CD14-positive monocyte (primary cell): ENCODE results near the gene LAMB3. TPM values are rescaled to one million over a fixed set of nuclear protein-coding genes. Genes with fewer than 3 reads are reported as not detected.

ENCODE experiments used
- DNase-seq, 3 donors: peaks; one replicate each; pipeline ENCODE4 v3.0.0-alpha.2; 2011 to 2022
- H2AFZ ChIP-seq: 2 replicates; pipeline ENCODE4 v1.6.0; 2012; ENCODE audit warnings: mild to moderate bottlenecking, low read depth, low read length, inconsistent platforms; ENCODE audit not compliant: insufficient read depth, poor library complexity, severe bottlenecking
- H3K27ac ChIP-seq, 2 donors: 1 replicate in 1 of 2; 2 replicates in 1 of 2; pipeline ENCODE4 v1.5.1; 2012 to 2013; ENCODE audit warnings: low read length in 2 of 2, control low read depth in 1 of 2, inconsistent platforms in 1 of 2, low read depth in 1 of 2, mild to moderate bottlenecking in 1 of 2
- H3K27me3 ChIP-seq, 2 donors: one replicate each; pipeline versions ENCODE4 v1.6.0 to v1.6.1; 2011 to 2013; ENCODE audit warnings: low read length in 2 of 2; ENCODE audit not compliant: control insufficient read depth in 2 of 2, insufficient read depth in 2 of 2
- H3K36me3 ChIP-seq, 2 donors: replicated peaks in 1 of 2; 1 replicate in 1 of 2; 2 replicates in 1 of 2; pipeline versions ENCODE4 v1.5.1 to v1.6.1; 2012 to 2013; ENCODE audit warnings: low read length in 2 of 2, control low read depth in 1 of 2, inconsistent platforms in 1 of 2, mild to moderate bottlenecking in 1 of 2; ENCODE audit not compliant: insufficient read depth in 2 of 2, control insufficient read depth in 1 of 2
- H3K4me1 ChIP-seq, 2 donors: 1 replicate in 1 of 2; 2 replicates in 1 of 2; pipeline versions ENCODE4 v1.5.1 to v1.6.1; 2012 to 2013; ENCODE audit warnings: low read length in 2 of 2, control low read depth in 1 of 2, inconsistent platforms in 1 of 2, mild to moderate bottlenecking in 1 of 2, moderate library complexity in 1 of 2; ENCODE audit not compliant: insufficient read depth in 2 of 2, control insufficient read depth in 1 of 2
- H3K4me2 ChIP-seq: replicated peaks from 2 replicates; pipeline ENCODE3; 2012; ENCODE audit warnings: low read length, moderate library complexity, mild to moderate bottlenecking; ENCODE audit not compliant: poor library complexity, severe bottlenecking; ENCODE audit errors: extremely low read depth
- H3K4me3 ChIP-seq, 3 experiments: fragments of 200-600 bp in 1 of 3; sonication (generic) in 1 of 3; replicated peaks in 1 of 3; 1 replicate in 2 of 3; 2 replicates in 1 of 3; pipeline ENCODE4 v1.5.1; 2011 to 2013; ENCODE audit warnings: low read length in 3 of 3, mild to moderate bottlenecking in 3 of 3, control low read depth in 2 of 3, low read depth in 2 of 3, inconsistent platforms in 1 of 3, moderate library complexity in 1 of 3
- H3K79me2 ChIP-seq: 2 replicates; pipeline ENCODE4 v1.6.0; 2012; ENCODE audit warnings: mild to moderate bottlenecking, control low read depth, inconsistent platforms, low read length, moderate library complexity; ENCODE audit not compliant: insufficient read depth
- H3K9ac ChIP-seq: 2 replicates; pipeline ENCODE4 v1.6.0; 2017; ENCODE audit warnings: low read length, mild to moderate bottlenecking; ENCODE audit not compliant: insufficient read depth, poor library complexity, severe bottlenecking
- H3K9me3 ChIP-seq, 2 donors: replicated peaks in 1 of 2; 1 replicate in 1 of 2; 2 replicates in 1 of 2; pipeline versions ENCODE4 v1.5.1 to v1.6.1; 2012 to 2013; ENCODE audit warnings: low read length in 2 of 2, control low read depth in 1 of 2; ENCODE audit not compliant: control insufficient read depth in 1 of 2, insufficient read depth in 1 of 2
- H4K20me1 ChIP-seq: 2 replicates; pipeline ENCODE4 v1.6.0; 2012; ENCODE audit warnings: mild to moderate bottlenecking, low read length, control low read depth, moderate library complexity; ENCODE audit not compliant: insufficient read depth
- H3K27ac Mint-ChIP-seq, 7 donors: one replicate each; pipeline ENCODE4 v1.8.0; 2020; ENCODE audit warnings: mild to moderate bottlenecking in 7 of 7, mixed read lengths in 7 of 7, moderate library complexity in 6 of 7, inconsistent platforms in 2 of 7
- H3K27me3 Mint-ChIP-seq, 3 donors: one replicate each; pipeline ENCODE4 v1.8.0; 2021 to 2022; ENCODE audit warnings: low read depth in 3 of 3, mild to moderate bottlenecking in 3 of 3, mixed read lengths in 3 of 3, moderate library complexity in 3 of 3, inconsistent platforms in 1 of 3
- H3K36me3 Mint-ChIP-seq, 2 donors: one replicate each; pipeline ENCODE4 v1.8.0; 2020; ENCODE audit warnings: mixed read lengths in 2 of 2, inconsistent platforms in 1 of 2, mild to moderate bottlenecking in 1 of 2
- H3K4me1 Mint-ChIP-seq: one replicate; pipeline ENCODE4 v1.8.0; 2020; ENCODE audit warnings: mild to moderate bottlenecking, mixed read lengths
- H3K4me3 Mint-ChIP-seq, 2 donors: one replicate each; pipeline ENCODE4 v1.8.0; 2020; ENCODE audit warnings: mild to moderate bottlenecking in 2 of 2, mixed read lengths in 2 of 2, moderate library complexity in 1 of 2
- H3K9me3 Mint-ChIP-seq, 7 donors: one replicate each; pipeline ENCODE4 v1.8.0; 2020 to 2022; ENCODE audit warnings: mixed read lengths in 7 of 7, mild to moderate bottlenecking in 6 of 7, moderate library complexity in 6 of 7, inconsistent platforms in 2 of 7
- WGBS: methylation state at CpG from one replicate; pipeline ENCODE4 v1.1.5; 2013; ENCODE audit warnings: missing lambda C conversion rate; ENCODE audit not compliant: insufficient coverage; 5-methylcytosine and 5-hydroxymethylcytosine counted together
- intact Hi-C, 2 donors: fragments of 100-400 bp; cut with micrococcal nuclease; formaldehyde crosslinking; loops; one replicate each; pipeline versions ENCODE4 v1.15.0 to v1.15.1; 2023
- polyA plus RNA-seq, 3 donors: library from polyadenylated mRNA; depleted of rRNA in 1 of 3; unstranded in 2 of 3; stranded (reverse) in 1 of 3; fragments of 300-500 nt in 2 of 3; fragments of >200 nt in 1 of 3; fragmentation: Illumina TruSeq in 2 of 3; gene quantifications; 1 replicate in 2 of 3; 2 replicates in 1 of 3; pipeline ENCODE4 v1.2.3, GENCODE V29; 2012 to 2021
- TF ChIP-seq, protein P1 (sequence below): fragments of 200-600 bp; IDR thresholded peaks from one replicate; pipeline ENCODE4 v1.8.0; 2022; ENCODE audit warnings: antibody characterized with exemption, mild to moderate bottlenecking

Gene LAMB3
- polyA plus RNA-seq, 3 donors, result 0.29 to 0.67 (median 0.30) TPM

DNA sequence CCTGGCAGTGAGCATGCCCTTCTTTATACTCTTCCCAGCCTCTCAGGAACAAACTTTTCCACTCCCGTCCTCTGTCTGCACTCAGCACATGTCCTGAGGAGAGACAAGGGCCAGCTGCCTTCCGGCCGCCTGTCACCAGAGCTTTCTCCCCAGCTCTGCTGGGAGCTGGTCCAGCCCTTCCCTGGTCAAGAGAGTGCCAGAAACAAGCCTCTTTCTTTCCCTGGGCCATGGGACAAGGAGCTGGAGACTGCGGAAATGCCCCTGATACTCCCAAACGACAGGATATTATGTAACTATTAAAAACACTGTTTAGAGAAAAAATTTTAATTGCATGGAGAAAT lies 10.4 kb downstream of the LAMB3 start:
- Histone ChIP-seq H3K27me3 (peaks cover 2 to 23% of the 10 kb centered on the region in 2 donors), H3K4me1 (peaks cover under 1 to 2% of the 10 kb centered on the region in 2 donors), H3K9me3 (no peaks in the 10 kb centered on the region), H3K27ac (no peak overlapping the region), H3K4me3 (no peak overlapping the region), H2AFZ (no peak overlapping the region), H3K79me2 (no peaks in the 10 kb centered on the region), H4K20me1 (no peaks in the 10 kb centered on the region), H3K36me3 (no peaks in the 10 kb centered on the region), H3K9ac (no peak overlapping the region), H3K4me2 (no peak overlapping the region)
- H3K9me3 Mint-ChIP-seq, result no peaks in the 10 kb centered on the region
- TF ChIP-seq, protein P1, sequence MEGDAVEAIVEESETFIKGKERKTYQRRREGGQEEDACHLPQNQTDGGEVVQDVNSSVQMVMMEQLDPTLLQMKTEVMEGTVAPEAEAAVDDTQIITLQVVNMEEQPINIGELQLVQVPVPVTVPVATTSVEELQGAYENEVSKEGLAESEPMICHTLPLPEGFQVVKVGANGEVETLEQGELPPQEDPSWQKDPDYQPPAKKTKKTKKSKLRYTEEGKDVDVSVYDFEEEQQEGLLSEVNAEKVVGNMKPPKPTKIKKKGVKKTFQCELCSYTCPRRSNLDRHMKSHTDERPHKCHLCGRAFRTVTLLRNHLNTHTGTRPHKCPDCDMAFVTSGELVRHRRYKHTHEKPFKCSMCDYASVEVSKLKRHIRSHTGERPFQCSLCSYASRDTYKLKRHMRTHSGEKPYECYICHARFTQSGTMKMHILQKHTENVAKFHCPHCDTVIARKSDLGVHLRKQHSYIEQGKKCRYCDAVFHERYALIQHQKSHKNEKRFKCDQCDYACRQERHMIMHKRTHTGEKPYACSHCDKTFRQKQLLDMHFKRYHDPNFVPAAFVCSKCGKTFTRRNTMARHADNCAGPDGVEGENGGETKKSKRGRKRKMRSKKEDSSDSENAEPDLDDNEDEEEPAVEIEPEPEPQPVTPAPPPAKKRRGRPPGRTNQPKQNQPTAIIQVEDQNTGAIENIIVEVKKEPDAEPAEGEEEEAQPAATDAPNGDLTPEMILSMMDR, result no peak
- WGBS, result 100% methylated on average over 3 of the region's 5 CpGs
- H3K4me3 Mint-ChIP-seq, result no peak overlapping the region
- intact Hi-C loops, result loop anchor here in 1 of 2 donors (5.0 kb wide), 1 partner anchor 35 kb away; the partner anchor contains the start of gene G0S2
- no peak for DNase-seq
- H3K4me1 Mint-ChIP-seq, result peaks cover 10% of the 10 kb centered on the region
- H3K36me3 Mint-ChIP-seq, result peaks cover 0 to 4% of the 10 kb centered on the region in 2 donors
- H3K27me3 Mint-ChIP-seq, result peaks cover 17 to 32% (median 31%) of the 10 kb centered on the region in 3 donors
- peak overlapping the region in 1 of 7 donors; percentile 46 for H3K27ac Mint-ChIP-seq

DNA sequence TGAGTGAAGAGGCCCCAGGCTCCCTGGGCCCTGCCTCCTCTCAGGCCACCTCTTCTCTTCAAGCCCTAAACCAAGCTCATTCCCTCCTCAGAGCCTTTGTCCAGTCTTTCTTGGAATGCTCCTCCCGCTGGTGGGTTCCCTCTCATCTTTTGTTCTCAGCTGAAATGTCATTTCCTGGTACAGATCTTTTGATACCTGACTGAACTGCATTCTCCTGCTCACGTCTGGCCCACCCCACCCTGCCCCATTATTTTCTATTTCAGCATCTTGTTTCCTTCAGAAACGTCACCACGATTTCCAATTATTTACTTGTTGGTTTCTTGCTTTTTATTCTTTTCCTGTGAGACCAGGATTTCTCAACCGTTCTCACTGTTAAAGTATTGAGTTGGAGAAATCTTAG lies 16.4 kb downstream of the LAMB3 start:
- Histone ChIP-seq H3K4me2 (no peak overlapping the region), H3K79me2 (no peaks in the 10 kb centered on the region), H3K36me3 (no peaks in the 10 kb centered on the region), H3K27me3 (peaks cover 2 to 22% of the 10 kb centered on the region in 2 donors), H3K9me3 (no peaks in the 10 kb centered on the region), H3K27ac (no peak overlapping the region), H4K20me1 (no peaks in the 10 kb centered on the region), H3K4me1 (peaks cover 0 to 6% of the 10 kb centered on the region in 2 donors), H3K9ac (no peak overlapping the region), H3K4me3 (no peak overlapping the region), H2AFZ (no peak overlapping the region)
- TF ChIP-seq, protein P1, result no peak
- H3K9me3 Mint-ChIP-seq, result peaks cover 0 to 2% (median 0%) of the 10 kb centered on the region in 7 donors
- peak overlapping the region in 1 of 2 donors; percentile 47 for H3K4me3 Mint-ChIP-seq
- peak overlapping the region in 1 of 7 donors; percentile 16 for H3K27ac Mint-ChIP-seq
- DNase-seq, result no peak
- 100% methylated on average over 1 of the region's 5 CpGs for WGBS
- H3K27me3 Mint-ChIP-seq, result peaks cover 12 to 32% (median 21%) of the 10 kb centered on the region in 3 donors
- peaks cover 12% of the 10 kb centered on the region for H3K4me1 Mint-ChIP-seq
- H3K36me3 Mint-ChIP-seq, result peaks cover 0 to 2% of the 10 kb centered on the region in 2 donors
- intact Hi-C loops, result no loop called here
